Measurements from ENCODE around the gene SSNA1.

The SSNA1 gene

DNA sequence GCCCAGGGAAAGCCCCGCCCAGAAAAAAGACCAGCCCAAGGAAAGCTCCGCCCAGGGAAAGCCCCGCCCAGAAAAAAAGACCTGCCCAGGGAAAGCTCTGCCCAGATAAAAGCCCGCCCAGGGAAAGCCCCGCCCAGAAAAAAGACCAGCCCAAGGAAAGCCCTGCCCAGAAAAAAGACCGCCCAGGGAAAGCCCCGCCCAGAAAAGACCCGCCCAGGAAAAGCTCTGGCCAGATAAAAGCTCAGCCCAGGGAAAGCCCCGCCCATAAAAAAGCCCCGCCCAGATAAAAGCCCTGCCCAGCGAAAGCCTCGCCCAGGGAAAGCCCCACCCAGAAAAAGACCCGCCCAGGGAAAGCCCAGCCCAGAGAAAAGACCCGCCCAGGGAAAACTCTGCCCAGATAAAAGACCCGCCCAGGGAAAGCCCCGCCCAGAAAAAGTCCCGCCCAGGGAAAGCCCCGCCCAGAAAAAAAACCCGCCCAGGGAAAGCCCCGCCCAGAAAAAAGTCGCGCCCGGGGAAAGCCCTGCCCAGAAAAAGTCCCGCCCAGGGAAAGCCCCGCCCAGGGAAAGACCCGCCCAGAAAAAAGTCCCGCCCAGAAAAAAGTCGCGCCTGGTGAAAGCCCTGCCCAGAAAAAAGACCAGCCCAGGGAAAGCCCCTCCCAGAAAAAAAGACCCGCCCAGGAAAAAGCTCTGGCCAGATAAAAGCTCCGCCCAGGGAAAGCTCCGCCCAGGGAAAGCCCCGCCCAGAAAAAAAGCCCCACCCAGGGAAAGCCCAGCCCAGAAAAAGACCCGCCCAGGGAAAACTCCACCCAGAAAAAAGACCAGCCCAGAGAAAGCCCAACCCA, 37.6 kb upstream of the SSNA1 start:
- peak; percentile 51 for DNase-seq
- in situ Hi-C loops (cut with HindIII; ENCODE audit: low pct_ligation_motif_present, low pct_unique_long_range_greater_than_20kb, low sequenced_read_pairs) = no loop called here

DNA sequence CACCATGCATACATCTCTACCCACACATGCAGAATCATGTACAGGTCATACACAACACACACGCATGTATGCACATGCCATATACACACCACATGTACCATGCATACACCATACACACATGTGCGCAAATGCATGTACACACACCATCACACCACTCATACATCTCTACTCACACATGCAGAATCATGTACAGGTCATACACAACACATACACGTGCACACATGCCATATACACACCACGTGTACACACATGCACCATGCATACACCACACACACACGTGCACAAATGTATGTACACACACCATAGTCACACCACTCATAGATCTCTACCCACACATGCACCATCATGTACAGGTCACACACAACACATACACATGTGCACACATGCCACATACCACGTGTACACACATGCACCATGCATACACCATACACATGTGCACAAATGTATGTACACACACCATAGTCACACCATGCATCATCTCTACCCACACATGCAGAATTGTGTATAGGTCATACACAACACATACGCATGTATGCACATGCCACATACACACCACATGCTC, 35.6 kb upstream of the SSNA1 start:
- DNase-seq = no peak
- in situ Hi-C loops (cut with HindIII; ENCODE audit: low pct_ligation_motif_present, low pct_unique_long_range_greater_than_20kb, low sequenced_read_pairs) = no loop called here

DNA sequence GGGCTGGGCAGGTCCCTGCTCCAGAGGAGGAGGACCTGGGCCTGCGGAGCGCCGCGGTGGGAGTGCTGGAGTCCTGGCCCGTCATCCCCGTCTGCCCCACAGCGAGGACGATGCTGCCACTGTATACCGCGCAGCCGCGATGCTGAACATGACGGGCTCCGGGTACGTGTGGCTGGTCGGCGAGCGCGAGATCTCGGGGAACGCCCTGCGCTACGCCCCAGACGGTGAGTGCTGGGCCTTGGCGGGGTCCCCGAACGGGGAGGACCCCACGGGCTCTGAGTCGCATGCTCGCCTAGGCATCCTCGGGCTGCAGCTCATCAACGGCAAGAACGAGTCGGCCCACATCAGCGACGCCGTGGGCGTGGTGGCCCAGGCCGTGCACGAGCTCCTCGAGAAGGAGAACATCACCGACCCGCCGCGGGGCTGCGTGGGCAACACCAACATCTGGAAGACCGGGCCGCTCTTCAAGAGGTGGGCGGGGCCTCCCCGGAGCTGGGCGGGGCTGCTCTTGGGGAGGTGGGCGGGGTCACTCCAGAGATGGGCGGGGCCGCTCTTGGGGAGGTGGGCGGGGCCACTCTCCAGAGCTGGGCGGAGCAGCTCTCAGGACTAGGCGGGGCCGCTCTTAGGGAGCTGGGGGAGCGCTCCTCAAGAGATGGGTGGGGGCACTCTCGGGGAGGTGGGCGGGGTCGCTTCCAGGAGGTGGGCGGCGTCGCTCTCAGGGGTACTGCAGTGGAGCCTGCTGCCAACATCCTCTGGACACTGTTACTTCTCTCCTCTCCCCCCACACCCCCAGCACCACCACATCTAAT, 31.7 kb upstream of the SSNA1 start:
- no peak for DNase-seq
- in situ Hi-C loops (cut with HindIII; ENCODE audit: low pct_ligation_motif_present, low pct_unique_long_range_greater_than_20kb, low sequenced_read_pairs) = no loop called here

DNA sequence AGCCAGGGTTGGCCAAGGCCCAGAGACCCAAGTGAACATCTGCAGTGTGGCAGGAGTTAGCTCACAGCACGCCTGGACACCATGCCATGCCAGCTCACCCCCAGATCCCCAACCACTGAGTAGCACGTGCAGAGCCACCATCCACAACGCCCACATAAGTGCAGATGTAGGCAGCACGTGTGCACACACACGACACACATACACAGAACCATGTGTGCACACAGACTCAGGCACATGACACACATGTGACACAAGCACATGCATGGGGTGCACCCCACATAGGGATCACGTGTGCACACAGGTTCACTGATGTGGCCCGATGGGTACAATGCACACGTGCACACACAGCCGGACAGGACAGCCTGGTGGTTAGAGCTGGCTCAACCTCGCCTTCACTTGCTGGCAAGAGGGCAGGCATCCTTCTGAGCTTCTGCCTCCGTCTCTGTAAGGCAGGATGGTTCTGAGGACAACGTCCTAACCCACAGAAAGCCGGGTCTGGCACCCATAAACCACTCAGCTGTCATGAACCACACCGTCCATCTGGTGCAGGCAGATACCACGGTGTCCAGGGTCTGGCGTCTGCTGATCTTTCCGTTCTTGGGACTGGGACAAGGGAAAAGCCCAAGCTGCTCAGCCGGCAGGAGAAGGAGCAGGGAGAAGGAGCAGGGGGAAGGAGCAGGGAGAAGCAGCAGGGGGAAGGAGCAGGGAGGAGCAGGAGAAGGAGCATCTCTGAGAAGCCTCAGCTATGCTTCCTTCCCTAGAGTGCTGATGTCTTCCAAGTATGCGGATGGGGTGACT, 30.7 kb upstream of the SSNA1 start:
- in situ Hi-C loops (cut with HindIII; ENCODE audit: low pct_ligation_motif_present, low pct_unique_long_range_greater_than_20kb, low sequenced_read_pairs) = no loop called here
- DNase-seq = no peak

DNA sequence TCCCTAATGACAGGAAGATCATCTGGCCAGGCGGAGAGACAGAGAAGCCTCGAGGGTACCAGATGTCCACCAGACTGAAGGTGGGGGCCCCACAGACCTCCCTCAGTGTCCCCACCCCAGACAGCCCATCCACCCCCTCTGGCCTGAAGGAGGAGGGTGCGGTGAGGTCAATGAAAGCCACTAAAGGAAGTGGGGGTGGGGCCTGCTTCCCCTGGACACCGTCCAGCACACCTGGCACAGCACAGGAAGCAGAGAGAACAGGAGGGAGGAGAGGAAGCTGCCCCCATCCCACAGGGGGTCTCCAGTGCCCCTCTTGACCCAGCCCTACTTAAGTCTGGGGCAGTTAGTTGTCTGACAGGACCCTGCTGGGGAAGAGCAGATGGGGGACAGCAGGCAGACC, 29.9 kb upstream of the SSNA1 start:
- no peak for DNase-seq
- in situ Hi-C loops (cut with HindIII; ENCODE audit: low pct_ligation_motif_present, low pct_unique_long_range_greater_than_20kb, low sequenced_read_pairs) = no loop called here

DNA sequence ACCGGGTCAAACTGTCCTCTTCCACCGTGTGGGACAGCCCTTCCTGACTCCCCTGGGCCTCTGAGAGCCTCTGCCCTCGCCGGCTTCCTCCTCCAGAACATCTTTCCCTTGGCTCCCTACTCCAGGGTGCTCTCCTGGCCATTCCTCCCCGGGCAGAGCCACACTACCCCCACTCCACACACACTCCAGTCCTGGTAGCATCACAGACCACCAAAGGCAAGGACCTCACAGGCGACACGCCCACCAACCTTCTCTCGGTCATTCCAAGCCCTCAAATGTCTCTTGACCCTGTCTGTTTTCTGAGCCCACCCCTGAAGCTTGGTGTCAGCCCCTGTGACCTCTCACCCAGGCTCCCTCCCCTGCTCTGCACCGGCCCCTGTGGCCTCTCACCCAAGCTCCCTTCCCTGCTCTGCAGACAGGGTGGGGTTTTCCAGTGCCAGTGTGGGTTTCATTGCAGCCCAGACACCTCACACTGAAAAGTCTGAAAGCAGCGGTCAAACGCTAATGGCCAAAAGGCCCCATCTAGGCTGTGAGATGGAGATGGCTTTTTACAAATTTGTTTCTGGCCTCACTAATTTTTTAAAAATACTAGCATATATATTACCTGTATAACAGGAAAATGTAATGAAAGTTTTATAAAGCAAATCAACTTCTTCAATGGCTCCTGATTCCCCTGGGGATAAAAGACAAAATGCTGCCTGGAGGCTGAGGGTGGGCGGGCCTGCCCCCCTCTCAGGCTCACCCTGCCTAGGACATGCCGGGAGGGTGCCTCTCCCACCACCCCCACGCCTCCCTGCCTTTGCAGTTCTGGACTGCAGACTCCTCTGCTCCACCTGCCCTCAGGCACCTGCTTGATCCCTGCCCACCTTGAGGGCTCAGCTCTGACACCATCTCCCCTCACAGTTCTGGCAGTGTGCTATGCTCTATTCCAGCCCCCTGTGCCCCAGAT, 29.1 kb upstream of the SSNA1 start:
- DNase-seq = no peak
- in situ Hi-C loops (cut with HindIII; ENCODE audit: low pct_ligation_motif_present, low pct_unique_long_range_greater_than_20kb, low sequenced_read_pairs) = no loop called here

DNA sequence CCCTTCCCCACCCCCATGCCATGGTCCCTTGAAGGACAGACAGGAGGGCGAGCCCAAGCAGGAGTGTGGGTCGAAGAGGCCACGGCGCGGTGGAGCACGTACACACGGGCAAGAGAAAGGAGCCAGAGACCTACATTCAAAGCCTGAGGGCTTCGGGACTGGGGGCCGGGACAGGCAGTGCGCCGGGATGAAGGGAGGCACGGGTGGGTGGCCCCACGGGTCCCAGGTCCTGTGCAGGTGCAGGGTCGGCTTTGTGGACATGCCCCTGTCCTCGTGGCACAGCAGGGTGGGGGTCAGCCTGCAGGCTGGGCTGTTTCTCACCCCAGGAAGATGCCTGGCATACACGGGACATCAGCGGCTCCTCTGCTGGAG, 28.4 kb upstream of the SSNA1 start:
- in situ Hi-C loops (cut with HindIII; ENCODE audit: low pct_ligation_motif_present, low pct_unique_long_range_greater_than_20kb, low sequenced_read_pairs) = no loop called here
- DNase-seq = no peak

DNA sequence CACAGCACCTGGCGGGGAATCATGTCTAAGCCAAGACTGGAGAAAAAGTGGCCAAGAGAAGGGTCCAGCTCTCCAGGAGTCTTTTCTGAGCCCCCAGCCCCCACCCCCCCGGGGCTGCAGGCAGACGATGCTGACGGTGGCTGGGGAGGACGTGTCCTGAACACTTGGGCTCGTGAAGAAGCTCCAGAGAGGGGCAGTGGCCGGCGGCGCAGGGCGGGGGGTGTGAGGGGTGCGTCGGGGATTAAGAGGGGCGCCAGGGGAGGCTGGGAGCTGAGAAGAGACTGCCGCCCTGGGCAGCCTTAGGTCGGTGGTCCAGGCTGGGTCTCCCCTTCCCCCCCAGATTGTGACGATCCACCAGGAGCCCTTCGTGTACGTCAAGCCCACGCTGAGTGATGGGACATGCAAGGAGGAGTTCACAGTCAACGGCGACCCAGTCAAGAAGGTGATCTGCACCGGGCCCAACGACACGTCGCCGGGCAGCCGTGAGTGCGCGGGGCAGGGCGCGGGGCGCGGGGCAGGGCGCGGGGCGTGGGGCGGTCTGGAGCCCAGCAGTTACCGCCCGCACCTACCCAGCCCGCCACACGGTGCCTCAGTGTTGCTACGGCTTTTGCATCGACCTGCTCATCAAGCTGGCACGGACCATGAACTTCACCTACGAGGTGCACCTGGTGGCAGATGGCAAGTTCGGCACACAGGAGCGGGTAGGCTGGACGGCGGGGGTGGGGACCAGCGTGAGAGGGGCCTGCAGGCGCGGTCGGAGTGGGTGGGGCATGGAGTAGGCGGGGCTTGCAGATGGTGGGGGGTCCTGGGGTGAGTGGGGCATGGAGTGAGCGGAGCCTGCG, 27.5 kb upstream of the SSNA1 start:
- no peak for DNase-seq
- in situ Hi-C loops (cut with HindIII; ENCODE audit: low pct_ligation_motif_present, low pct_unique_long_range_greater_than_20kb, low sequenced_read_pairs) = no loop called here

DNA sequence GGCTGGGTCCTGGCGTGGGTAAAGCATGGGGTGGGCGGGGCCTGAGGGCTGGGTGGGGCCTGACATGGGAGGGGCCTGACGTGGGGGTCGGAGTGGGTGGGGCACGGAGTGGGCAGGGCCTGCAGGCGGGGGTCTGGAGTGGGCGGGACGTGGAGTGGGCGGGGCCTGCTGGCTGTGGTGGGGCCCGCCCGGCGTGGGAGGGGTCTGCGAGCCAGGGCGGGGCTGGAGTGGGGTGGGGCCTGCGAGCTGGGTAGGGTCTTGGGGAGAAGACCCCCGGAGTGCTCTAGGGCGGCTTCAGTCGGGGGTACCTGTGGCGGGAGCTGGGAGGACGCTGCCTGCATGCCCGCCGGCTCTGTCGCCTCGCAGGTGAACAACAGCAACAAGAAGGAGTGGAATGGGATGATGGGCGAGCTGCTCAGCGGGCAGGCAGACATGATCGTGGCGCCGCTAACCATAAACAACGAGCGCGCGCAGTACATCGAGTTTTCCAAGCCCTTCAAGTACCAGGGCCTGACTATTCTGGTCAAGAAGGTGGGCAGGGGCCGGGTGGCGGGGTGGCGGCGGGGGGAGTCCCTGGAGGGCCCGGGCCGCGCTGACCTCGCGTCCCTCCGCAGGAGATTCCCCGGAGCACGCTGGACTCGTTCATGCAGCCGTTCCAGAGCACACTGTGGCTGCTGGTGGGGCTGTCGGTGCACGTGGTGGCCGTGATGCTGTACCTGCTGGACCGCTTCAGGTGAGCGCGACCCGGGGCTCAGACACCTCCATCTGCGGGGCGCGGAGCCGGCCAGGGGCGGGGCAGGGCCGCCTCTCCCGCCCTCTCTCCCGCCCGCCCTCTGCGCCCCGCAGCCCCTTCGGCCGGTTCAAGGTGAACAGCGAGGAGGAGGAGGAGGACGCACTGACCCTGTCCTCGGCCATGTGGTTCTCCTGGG, 26.7 kb upstream of the SSNA1 start:
- DNase-seq = no peak
- in situ Hi-C loops (cut with HindIII; ENCODE audit: low pct_ligation_motif_present, low pct_unique_long_range_greater_than_20kb, low sequenced_read_pairs) = no loop called here

DNA sequence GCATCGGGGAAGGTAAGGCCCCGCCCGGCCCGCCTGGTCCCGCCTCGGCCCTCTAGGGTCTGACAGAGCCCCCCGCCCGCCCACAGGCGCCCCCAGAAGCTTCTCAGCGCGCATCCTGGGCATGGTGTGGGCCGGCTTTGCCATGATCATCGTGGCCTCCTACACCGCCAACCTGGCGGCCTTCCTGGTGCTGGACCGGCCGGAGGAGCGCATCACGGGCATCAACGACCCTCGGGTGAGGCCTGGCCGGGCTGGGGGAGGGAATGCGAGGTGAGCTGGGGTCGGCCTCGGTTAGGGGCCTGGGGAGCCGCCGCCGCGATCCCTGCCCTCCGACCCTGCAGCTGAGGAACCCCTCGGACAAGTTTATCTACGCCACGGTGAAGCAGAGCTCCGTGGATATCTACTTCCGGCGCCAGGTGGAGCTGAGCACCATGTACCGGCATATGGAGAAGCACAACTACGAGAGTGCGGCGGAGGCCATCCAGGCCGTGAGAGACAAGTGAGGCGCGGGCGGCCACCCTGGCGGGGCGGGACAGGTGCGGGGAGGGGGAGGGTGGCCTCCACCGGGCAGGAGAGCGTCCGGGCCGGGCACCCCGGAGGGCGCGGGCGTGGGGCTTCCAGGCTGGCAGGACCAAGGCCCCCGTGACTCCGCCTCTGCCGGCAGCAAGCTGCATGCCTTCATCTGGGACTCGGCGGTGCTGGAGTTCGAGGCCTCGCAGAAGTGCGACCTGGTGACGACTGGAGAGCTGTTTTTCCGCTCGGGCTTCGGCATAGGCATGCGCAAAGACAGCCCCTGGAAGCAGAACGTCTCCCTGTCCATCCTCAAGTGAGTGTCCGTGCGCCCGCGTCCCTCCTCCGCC, 25.7 kb upstream of the SSNA1 start:
- in situ Hi-C loops (cut with HindIII; ENCODE audit: low pct_ligation_motif_present, low pct_unique_long_range_greater_than_20kb, low sequenced_read_pairs) = no loop called here
- no peak for DNase-seq

DNA sequence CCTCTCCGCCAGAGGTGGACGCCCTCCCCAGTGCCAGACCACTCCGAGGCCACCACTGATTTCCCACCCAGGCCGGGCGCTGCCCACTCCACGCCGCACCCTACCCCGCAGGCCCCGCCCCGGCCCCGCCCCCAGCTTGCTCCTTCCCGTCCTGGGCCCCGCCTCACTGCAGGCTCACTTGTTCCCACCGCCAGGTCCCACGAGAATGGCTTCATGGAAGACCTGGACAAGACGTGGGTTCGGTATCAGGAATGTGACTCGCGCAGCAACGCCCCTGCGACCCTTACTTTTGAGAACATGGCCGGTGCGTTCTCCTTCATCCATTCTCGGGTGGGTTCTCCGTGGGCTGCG, 25.1 kb upstream of the SSNA1 start:
- DNase-seq = no peak
- in situ Hi-C loops (cut with HindIII; ENCODE audit: low pct_ligation_motif_present, low pct_unique_long_range_greater_than_20kb, low sequenced_read_pairs) = no loop called here

DNA sequence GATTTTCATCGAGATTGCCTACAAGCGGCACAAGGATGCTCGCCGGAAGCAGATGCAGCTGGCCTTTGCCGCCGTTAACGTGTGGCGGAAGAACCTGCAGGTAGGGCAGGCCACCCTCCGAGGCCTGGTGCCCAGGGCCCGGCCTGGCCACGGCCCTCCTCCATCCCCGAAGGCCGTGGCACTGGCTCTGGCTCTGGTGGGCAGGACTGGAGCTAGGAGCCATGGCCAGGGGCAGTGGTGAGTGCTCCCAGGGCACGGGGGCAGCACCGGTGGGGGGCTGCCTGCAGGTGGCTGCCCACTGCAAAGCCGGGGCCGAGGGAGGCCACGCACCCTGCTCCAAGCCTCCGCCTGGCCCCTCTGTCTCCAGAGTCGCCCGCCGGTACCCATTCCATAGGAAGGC, 24.7 kb upstream of the SSNA1 start:
- DNase-seq = no peak
- in situ Hi-C loops (cut with HindIII; ENCODE audit: low pct_ligation_motif_present, low pct_unique_long_range_greater_than_20kb, low sequenced_read_pairs) = no loop called here

DNA sequence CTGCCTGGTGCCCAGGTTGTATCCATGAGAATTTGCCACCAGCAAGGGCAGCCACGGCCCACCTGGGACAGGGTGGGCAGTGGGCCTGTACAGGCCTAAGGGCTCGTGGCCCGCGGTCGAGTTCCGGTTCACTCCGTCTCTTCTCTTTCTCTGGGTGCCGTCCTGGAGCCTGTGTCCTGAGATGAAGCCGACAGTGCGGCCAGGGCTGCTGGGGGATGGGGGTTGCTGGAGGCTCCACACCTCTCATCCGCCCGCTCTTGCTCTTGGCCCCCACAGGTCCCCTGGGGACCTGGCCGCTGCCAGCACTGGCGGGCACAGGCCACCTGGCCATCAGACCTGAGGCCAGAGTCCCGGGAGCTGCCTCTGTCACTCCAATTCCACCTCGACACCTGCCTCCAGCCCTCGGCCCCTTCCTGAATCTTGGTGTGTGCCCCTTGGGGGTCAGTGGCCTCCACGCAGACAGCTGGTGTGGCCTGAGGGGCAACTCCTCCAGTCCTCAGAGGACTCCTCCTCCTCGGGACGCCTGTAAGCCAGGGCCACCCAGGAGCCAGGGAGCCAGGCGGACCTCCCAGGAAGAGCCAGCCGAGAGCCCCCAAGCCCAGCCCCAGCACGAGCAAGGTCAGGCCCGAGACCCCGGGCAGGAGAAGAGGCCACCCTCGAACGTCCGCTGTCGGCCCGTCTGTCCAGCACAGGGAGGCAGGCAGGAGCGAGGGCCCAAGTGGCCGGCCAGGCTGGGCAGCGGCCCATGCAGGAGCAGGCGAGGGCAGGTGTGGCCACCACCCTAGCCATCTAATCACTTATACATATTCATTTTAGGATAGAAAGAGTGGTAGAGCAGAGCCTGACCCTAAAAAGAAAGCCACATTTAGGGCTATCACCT, 23.9 kb upstream of the SSNA1 start:
- no peak for DNase-seq
- in situ Hi-C loops (cut with HindIII; ENCODE audit: low pct_ligation_motif_present, low pct_unique_long_range_greater_than_20kb, low sequenced_read_pairs) = no loop called here

DNA sequence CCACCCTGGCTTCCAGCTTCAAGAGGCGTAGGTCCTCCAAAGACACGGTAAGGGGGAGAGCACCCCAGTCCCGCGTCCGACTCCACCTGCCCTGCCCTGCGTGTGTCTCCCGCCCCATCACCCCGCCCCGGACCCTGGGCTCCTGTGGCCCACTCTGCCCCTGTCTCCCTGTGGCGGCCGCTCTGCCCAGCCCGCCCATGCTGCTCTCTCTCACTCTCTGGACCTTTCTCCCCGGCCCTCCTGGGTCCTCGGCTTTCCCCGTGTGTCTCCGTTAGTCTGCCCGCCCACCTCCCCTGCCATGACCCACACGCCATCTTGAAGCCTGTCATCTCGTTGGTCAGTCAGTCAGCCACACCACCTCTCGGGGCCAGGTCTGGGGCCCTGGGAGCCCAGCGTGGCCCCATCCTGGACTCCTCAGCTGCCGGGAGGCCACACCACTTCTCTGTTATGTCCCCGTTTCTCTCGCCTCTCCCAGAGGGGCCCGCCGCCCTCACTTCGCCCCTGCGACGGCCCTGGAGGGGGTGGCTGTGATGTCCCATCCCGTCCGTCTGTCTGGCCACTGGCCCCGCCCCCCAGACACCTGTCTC, 23.1 kb upstream of the SSNA1 start:
- in situ Hi-C loops (cut with HindIII; ENCODE audit: low pct_ligation_motif_present, low pct_unique_long_range_greater_than_20kb, low sequenced_read_pairs) = no loop called here
- DNase-seq = no peak
